Measurements from ENCODE around the gene RNF112.

RNF112 gene

DNA sequence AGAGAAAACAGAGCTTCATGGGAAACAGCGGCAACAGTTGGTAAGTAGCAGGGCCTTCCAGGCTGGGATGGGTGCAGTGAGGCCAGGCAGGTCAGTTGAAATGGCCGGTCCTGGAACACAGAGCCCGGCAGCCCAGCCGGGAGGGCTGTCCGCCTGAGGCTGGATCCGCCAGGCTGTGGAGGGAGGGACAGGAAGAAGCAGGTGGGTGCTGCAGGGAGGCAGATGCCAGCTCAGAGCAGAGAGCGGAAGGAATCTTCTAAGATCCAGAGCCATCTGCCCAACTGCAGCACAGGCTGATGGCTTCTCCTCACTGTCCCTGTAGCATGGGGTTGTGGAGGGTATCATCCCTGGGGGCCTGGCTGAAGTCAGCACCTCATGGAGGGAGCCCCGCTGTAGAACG lies 599 bp downstream of the RNF112 start:
- Mint-ChIP-seq H3K9me3 (no peaks in the 10 kb centered on the region), H3K4me3 (no peak overlapping the region), H3K27ac (no peak overlapping the region), H3K36me3 (ENCODE audit: low read depth) (no peaks in the 10 kb centered on the region), H3K4me1 (ENCODE audit: low read depth) (no peaks in the 10 kb centered on the region), H3K27me3 (no peaks in the 10 kb centered on the region)

DNA sequence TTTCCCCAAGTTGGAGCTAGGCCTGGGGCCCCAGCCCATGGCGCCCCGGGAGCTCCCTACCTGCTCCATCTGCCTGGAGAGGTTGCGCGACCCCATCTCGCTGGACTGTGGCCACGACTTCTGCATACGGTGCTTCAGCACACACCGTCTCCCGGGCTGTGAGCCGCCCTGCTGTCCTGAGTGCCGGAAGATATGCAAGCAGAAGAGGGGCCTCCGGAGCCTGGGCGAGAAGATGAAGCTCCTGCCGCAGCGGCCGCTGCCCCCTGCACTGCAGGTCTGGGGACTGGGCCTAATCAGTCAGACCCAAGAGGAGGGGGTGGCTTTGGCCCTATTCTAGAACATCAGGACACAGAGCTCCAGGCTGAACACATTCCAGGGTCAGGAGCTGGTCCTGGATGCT lies 1.5 kb downstream of the RNF112 start:
- Mint-ChIP-seq H3K4me1 (ENCODE audit: low read depth) (no peaks in the 10 kb centered on the region), H3K4me3 (no peak overlapping the region), H3K9me3 (no peaks in the 10 kb centered on the region), H3K36me3 (ENCODE audit: low read depth) (no peaks in the 10 kb centered on the region), H3K27ac (no peak overlapping the region), H3K27me3 (no peaks in the 10 kb centered on the region)

- Mint-ChIP-seq H3K4me3 (no peak overlapping the region), H3K9me3 (no peaks in the 10 kb centered on the region), H3K27me3 (no peaks in the 10 kb centered on the region), H3K4me1 (ENCODE audit: low read depth) (no peaks in the 10 kb centered on the region), H3K27ac (no peak overlapping the region), H3K36me3 (ENCODE audit: low read depth) (no peaks in the 10 kb centered on the region)
Measured at GRCh38 chr17:19412984-19413383, 2.0 kb downstream of the RNF112 start.

- Mint-ChIP-seq H3K36me3 (ENCODE audit: low read depth) (no peaks in the 10 kb centered on the region), H3K27ac (no peak overlapping the region), H3K4me1 (ENCODE audit: low read depth) (no peaks in the 10 kb centered on the region), H3K27me3 (no peaks in the 10 kb centered on the region), H3K4me3 (no peak overlapping the region), H3K9me3 (no peaks in the 10 kb centered on the region)
Measured at GRCh38 chr17:19413761-19414160, 2.7 kb downstream of the RNF112 start.

DNA sequence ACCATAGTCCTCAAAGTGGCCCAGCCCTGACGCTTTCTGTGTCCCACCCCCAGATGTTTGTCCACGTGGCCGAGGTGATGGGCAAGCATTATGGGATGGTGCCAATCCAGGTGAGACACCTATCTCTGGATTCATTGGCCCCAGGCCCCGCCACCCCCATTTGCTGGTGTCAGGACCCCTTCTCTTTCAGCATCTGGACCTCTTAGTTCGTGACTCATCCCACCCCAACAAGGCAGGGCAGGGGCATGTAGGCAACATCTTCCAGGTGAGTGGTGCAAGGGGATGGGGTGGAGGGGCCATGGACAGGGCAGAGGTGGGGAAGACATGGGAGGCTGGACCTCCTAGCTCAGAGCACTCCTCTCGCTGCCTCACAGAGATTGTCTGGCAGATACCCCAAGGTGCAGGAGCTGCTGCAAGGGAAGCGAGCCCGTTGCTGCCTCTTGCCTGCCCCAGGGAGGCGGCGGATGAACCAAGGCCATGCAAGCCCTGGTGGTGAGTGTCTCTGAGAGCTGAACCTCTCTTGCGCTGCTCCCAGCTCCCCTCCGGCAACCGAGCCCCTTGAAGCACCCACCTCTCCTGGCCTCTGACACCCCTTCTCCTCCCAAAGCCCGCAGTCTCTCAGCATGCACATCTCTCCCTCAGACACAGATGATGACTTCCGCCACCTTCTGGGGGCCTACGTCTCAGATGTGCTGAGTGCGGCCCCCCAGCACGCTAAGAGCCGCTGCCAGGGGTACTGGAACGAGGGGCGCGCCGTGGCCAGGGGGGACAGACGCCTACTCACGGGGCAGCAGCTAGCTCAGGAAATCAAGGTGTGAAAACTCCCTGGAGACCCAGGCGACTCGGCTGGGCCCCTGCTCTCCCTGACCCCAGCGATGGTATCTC lies 3.6 kb downstream of the RNF112 start:
- H3K36me3 Mint-ChIP-seq (ENCODE audit: low read depth): no peaks in the 10 kb centered on the region
- H3K4me3 Mint-ChIP-seq: no peak overlapping the region
- H3K4me1 Mint-ChIP-seq (ENCODE audit: low read depth): no peaks in the 10 kb centered on the region
- H3K27me3 Mint-ChIP-seq: no peaks in the 10 kb centered on the region
- H3K27ac Mint-ChIP-seq: no peak overlapping the region
- no peaks in the 10 kb centered on the region for H3K9me3 Mint-ChIP-seq

GRCh38 chr17:19415311-19415710 lies 4.3 kb downstream of the RNF112 start:
- Mint-ChIP-seq H3K9me3 (no peaks in the 10 kb centered on the region), H3K4me3 (no peak overlapping the region), H3K27me3 (no peaks in the 10 kb centered on the region), H3K27ac (no peak overlapping the region), H3K36me3 (ENCODE audit: low read depth) (no peaks in the 10 kb centered on the region), H3K4me1 (ENCODE audit: low read depth) (no peaks in the 10 kb centered on the region)

DNA sequence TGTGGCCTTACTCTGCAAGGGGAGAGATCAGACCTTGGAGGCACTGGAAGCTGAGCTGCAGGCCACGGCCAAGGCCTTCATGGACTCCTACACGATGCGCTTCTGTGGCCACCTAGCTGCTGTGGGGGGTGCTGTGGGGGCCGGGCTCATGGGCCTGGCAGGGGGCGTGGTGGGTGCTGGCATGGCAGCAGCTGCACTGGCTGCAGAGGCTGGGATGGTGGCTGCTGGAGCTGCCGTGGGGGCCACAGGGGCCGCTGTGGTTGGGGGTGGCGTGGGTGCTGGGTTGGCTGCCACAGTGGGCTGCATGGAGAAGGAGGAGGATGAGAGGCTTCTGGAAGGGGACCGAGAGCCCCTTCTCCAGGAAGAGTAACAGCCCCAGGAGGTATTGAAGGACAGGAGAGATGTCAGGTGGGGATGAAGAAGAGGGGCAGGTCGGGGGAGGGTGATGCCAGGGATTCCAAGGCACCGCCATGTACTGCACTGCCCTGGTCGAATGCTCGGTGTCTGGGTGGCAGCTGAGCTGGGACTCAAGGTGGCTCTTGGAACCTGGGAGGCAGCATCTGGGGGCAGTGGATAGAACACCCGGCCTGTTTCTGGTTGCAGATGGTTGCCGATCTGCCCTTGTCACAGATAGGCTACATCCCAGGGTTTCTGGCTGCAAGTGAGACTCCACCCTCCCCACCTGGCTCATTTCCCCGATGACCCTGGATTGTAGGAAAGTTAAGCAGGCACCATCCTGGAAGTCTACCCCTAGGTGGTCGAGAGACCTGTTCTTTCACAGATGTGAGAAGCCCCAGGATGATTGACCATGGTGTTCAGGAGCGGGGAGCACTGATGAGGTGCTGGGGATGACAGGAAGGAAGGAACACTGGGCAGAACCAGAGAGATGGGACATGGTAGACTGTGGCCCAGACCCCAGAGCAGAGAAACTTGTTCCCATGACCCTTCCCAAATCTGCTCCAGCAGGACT lies 5.1 kb downstream of the RNF112 start:
- Mint-ChIP-seq H3K9me3 (no peaks in the 10 kb centered on the region), H3K27ac (no peak overlapping the region), H3K4me3 (no peak overlapping the region), H3K36me3 (ENCODE audit: low read depth) (no peaks in the 10 kb centered on the region), H3K27me3 (no peaks in the 10 kb centered on the region), H3K4me1 (ENCODE audit: low read depth) (no peaks in the 10 kb centered on the region)

DNA sequence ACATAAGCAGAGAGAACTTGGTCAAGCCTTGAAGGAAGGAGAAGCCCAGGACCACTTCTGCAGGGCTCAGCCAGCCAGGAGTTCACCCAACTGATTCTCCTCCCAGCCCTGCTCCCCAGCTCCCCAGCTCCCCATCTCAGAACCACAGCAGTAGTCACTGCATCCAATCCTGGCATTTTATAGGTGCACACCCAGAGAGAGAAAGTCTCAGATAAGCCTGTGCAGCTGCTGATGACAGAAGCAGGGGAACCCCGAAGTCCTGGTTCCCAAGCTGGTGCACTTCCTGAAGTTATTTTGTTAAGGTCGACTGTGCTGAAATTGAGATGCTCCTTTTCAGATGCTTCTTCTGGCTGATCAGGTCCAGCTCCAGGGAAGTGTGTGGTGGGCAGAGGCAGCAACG lies 6.6 kb downstream of the RNF112 start:
- Mint-ChIP-seq H3K9me3 (no peaks in the 10 kb centered on the region), H3K27me3 (no peaks in the 10 kb centered on the region), H3K4me3 (no peak overlapping the region), H3K27ac (no peak overlapping the region), H3K4me1 (ENCODE audit: low read depth) (no peaks in the 10 kb centered on the region), H3K36me3 (ENCODE audit: low read depth) (no peaks in the 10 kb centered on the region)

DNA sequence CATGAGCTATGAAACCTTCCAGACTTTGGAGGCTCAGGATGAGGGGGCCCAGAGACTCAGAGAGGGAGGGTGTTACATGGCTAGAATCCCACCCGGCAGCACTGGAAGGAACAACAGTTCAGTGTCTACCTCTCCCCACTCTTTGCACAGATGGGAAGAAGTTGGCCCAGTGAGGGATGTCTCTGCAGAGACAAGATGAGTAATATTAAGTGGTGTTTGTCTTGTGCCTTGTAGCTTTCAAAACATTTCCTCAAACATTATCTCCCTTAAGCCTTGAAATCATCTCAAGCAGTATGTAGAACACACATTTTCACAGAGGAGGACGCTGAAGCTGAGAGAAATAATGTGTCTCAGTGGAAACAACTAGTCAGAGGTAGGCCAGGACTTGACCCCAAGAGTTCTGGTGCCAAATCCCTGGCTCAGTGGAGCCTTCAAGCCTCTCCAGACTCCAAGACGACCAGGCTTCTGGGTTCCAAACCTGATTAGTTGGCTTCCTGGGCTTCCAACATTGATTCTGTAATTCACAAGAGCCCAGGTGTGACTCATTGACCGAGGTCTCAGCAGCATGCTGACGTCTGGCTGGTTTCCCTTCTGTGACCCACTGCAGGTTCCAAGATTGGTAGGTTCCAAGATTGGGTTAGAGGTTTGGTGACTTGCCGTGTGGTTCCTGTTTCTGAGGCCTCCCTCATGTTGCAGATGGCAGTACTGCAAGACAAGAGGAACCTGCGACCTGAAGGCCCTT lies 7.4 kb downstream of the RNF112 start:
- H3K27me3 Mint-ChIP-seq: no peaks in the 10 kb centered on the region
- no peak overlapping the region for H3K4me3 Mint-ChIP-seq
- H3K4me1 Mint-ChIP-seq (ENCODE audit: low read depth): no peaks in the 10 kb centered on the region
- no peaks in the 10 kb centered on the region for H3K9me3 Mint-ChIP-seq
- no peaks in the 10 kb centered on the region for H3K36me3 Mint-ChIP-seq (ENCODE audit: low read depth)
- no peak overlapping the region for H3K27ac Mint-ChIP-seq

DNA sequence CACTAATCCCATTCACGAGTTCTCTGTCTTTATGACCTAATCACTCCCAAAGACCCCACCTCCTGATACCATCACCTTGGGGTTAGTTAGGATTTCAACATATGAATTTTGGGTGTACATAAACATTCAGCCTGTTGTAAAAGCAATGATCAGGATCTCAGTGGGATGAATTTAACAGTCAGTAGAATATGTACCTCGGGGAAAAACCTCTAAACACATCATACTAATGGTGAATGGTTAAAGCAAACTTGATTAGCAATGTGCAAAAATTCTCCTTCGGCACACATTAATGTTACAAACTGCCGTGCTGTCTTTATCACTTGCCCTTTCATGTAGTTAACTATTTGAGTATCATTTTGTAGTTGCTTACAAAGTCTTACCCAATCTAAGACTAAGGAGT lies 10.2 kb downstream of the RNF112 start:
- Mint-ChIP-seq H3K27ac (no peak overlapping the region), H3K4me1 (ENCODE audit: low read depth) (no peaks in the 10 kb centered on the region), H3K27me3 (no peaks in the 10 kb centered on the region), H3K4me3 (no peak overlapping the region), H3K9me3 (no peaks in the 10 kb centered on the region), H3K36me3 (ENCODE audit: low read depth) (no peaks in the 10 kb centered on the region)

- H3K4me3 Mint-ChIP-seq: no peak overlapping the region
- no peaks in the 10 kb centered on the region for H3K36me3 Mint-ChIP-seq (ENCODE audit: low read depth)
- H3K27me3 Mint-ChIP-seq: no peaks in the 10 kb centered on the region
- no peak overlapping the region for H3K27ac Mint-ChIP-seq
- no peaks in the 10 kb centered on the region for H3K4me1 Mint-ChIP-seq (ENCODE audit: low read depth)
- H3K9me3 Mint-ChIP-seq: no peaks in the 10 kb centered on the region
Measured at GRCh38 chr17:19421926-19422325, 10.9 kb downstream of the RNF112 start.

DNA sequence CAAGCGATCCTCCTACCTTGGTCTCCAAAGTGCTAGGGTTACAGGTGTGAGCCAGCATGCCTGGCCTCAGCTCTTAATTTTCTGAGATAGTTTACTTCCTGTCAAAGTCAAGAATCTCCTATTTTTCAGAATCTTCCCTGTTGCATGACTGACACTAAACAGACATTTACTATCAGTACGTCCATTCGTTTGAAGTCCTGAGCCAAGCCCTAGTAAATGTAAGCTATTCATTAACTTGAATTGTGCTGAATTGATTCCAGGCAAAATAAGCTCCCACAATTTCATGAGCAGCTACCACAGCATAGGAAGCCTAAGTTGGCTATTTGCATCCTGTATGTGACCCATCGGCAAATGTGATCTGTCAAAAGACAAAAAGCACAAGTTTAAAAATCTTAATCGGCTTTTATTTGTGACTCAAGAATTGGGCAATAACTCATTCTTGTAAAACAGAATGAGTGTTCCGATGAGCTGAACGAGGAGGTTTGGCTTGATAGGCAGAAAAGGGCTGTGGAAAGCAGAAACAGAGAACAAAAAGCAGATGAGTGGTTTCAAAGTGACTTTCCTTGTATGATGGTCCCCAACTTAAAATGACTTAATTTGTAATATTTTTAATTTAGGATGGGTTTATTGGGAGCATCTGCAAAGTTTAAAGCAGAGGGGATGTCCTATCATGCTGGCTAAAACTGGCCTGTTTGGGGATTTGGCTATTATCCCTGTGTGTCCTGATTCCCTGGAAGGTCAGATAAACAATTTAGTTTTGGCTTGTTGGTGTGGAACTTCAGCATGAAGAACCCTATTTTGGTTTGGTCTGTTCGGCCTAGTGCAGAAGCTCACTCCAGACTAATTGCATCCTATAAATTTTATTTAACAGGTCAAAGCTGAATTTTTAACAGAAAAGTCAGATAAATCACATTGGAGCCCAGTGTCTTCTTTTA lies 14.2 kb downstream of the RNF112 start:
- H3K36me3 Mint-ChIP-seq (ENCODE audit: low read depth): no peaks in the 10 kb centered on the region
- no peaks in the 10 kb centered on the region for H3K9me3 Mint-ChIP-seq
- H3K27me3 Mint-ChIP-seq: peaks cover 4% of the 10 kb centered on the region
- H3K27ac Mint-ChIP-seq: no peak overlapping the region
- no peaks in the 10 kb centered on the region for H3K4me1 Mint-ChIP-seq (ENCODE audit: low read depth)
- H3K4me3 Mint-ChIP-seq: no peak overlapping the region

DNA sequence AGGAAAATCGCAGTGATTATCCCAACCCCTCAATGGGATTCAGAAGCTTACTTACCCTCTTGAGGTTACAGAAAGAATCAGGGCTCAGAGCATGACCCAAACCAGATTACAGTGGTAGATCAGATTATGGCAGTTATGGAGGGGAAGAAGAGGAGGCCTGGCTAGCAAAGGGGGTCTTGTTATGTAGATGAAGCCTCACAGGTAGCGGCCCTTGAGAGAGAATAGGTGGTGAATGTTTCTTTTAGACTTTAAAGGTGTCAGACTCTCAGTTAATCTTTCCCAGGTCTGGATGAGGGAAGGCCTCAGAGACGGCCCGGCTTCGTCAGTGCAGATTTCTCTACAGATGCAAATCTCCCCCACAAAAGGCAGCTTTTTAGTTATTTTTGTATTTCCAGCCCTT lies 15.6 kb downstream of the RNF112 start:
- Mint-ChIP-seq H3K27ac (no peak overlapping the region), H3K4me1 (ENCODE audit: low read depth) (no peaks in the 10 kb centered on the region), H3K36me3 (ENCODE audit: low read depth) (no peaks in the 10 kb centered on the region), H3K9me3 (no peaks in the 10 kb centered on the region), H3K27me3 (peaks cover 4% of the 10 kb centered on the region), H3K4me3 (no peak overlapping the region)

DNA sequence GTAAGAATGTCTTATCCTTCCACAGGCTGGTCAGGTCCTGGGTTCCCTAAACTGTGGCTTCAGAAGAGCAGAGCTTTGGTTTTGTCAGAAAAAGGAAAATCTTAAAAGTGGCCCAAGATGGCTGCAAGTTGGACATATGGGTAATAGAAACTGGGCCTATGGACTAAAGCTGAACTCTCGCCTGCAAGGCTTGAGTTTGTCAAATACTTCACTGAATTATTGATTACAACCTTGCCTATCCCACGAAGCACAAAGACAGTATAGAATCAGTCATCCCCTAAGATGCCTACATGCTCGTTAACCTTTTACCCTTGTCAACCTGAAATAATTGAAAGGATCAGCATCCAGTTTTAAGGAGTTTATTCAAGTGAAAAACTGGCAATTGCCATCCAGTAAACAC lies 20.7 kb downstream of the RNF112 start:
- Mint-ChIP-seq H3K4me3 (no peak overlapping the region), H3K27ac (no peak overlapping the region), H3K36me3 (ENCODE audit: low read depth) (no peaks in the 10 kb centered on the region), H3K9me3 (no peaks in the 10 kb centered on the region), H3K4me1 (ENCODE audit: low read depth) (no peaks in the 10 kb centered on the region), H3K27me3 (peaks cover 4% of the 10 kb centered on the region)

Data from stimulated activated naive CD8-positive, alpha-beta T cell treated with anti-CD3 and anti-CD28 coated beads, Interleukin-15, Interleukin-2, amounts not matched to agents 100 ng/mL and 50 ng/mL, for 24 hours (primary cell).